B cell (primary cell): ENCODE measurements around the gene SRRM2.

Source experiments
- EZH2 ChIP-seq: IDR thresholded peaks from 2 replicates; pipeline ENCODE4 v1.6.1; 2012; ENCODE audit warnings: borderline replicate concordance, low read depth, mild to moderate bottlenecking, moderate library complexity, low read length; ENCODE audit not compliant: insufficient read depth, poor library complexity, severe bottlenecking
- TF ChIP-seq, protein P1 (sequence below): fragments of 200-600 bp; IDR thresholded peaks from one replicate; pipeline ENCODE4 v1.8.0; 2022; ENCODE audit warnings: antibody characterized with exemption, mild to moderate bottlenecking

DNA sequence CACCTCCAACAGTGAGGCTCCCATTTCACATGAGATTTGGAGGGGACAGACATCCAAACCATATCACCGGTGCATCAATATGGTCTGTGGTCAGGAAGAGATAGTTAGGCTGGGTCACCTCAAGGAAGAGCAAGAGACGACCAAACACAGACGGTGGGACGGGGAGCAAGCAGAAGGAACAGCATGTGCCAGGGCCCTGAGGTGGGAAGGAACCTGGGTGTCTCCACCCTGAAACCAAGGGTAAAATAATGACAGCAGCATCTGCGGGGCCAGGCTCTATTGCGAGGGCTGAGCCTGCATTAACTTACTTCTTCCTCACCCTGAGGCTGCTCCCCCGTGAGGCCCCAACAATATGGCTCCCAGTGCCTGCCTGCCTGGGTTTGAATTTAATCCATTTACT is 55.7 kb downstream of the SRRM2 start:
- no peak for TF ChIP-seq EZH2
- TF ChIP-seq, protein P1, sequence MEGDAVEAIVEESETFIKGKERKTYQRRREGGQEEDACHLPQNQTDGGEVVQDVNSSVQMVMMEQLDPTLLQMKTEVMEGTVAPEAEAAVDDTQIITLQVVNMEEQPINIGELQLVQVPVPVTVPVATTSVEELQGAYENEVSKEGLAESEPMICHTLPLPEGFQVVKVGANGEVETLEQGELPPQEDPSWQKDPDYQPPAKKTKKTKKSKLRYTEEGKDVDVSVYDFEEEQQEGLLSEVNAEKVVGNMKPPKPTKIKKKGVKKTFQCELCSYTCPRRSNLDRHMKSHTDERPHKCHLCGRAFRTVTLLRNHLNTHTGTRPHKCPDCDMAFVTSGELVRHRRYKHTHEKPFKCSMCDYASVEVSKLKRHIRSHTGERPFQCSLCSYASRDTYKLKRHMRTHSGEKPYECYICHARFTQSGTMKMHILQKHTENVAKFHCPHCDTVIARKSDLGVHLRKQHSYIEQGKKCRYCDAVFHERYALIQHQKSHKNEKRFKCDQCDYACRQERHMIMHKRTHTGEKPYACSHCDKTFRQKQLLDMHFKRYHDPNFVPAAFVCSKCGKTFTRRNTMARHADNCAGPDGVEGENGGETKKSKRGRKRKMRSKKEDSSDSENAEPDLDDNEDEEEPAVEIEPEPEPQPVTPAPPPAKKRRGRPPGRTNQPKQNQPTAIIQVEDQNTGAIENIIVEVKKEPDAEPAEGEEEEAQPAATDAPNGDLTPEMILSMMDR: no peak
